ENCODE data around the gene RESP18. TPM values are rescaled to one million over a fixed set of nuclear protein-coding genes. Genes with fewer than 3 reads are reported as not detected.

Gene RESP18
- total RNA-seq, 5 donors from 2014 or later (not counting 1 experiment from before 2014, with no cell fraction given) = not detected

GRCh38 chr2:219300022-219300421 lies 32.5 kb downstream of the RESP18 start:
- WGBS (ENCODE audit: insufficient coverage) = 70% methylated on average over 2 of the region's 5 CpGs
- no peak overlapping the region for H3K4me3 Mint-ChIP-seq
- Histone ChIP-seq H3K4me1 (ENCODE audit: control insufficient read depth in 1 of 2, extremely low read depth in 1 of 2, insufficient read depth in 2 of 2, low read length in 2 of 2) (peaks cover 3 to 30% of the 10 kb centered on the region in 2 experiments), H3K27me3 (replicated peaks in 1 of 2; ENCODE audit: control insufficient read depth in 2 of 2, extremely low read depth in 1 of 2, insufficient read depth in 2 of 2, low read length in 1 of 2) (peaks cover 10 to 62% of the 10 kb centered on the region in 2 experiments), H3K9me3 (no peaks in the 10 kb centered on the region), H3K36me3 (ENCODE audit: control insufficient read depth in 2 of 2, extremely low read depth in 1 of 2, insufficient read depth in 1 of 2, low read length in 1 of 2) (no peaks in the 10 kb centered on the region), H3K27ac (ENCODE audit: low read length) (no peak overlapping the region), H3K4me3 (ENCODE audit: control insufficient read depth in 1 of 2, extremely low read depth in 1 of 2, low read length in 1 of 2) (no peak overlapping the region)
- CTCF ChIA-PET = interaction anchor here (0.7 to 11.0 kb wide), 6 partner anchors 16 to 76 kb away, joined by 3 to 116 read pairs (median 4); partner anchors contain the start of gene DNAJB2 (in 1 of the 2)
- H3K4me1 Mint-ChIP-seq = peaks cover 23 to 27% (median 24%) of the 10 kb centered on the region in 3 donors
- POLR2A ChIA-PET = no interaction called here
- no peak for DNase-seq
- no peak for ATAC-seq (replicated peaks in 1 of 4)
- H3K9me3 Mint-ChIP-seq = no peaks in the 10 kb centered on the region
- no peaks in the 10 kb centered on the region for H3K36me3 Mint-ChIP-seq
- no peak overlapping the region for H3K27ac Mint-ChIP-seq
- H3K27me3 Mint-ChIP-seq = peaks cover 18 to 38% of the 10 kb centered on the region in 2 donors

GRCh38 chr2:219299372-219299760 lies 33.2 kb downstream of the RESP18 start:
- Mint-ChIP-seq H3K4me1 (peaks cover 26 to 29% (median 27%) of the 10 kb centered on the region in 3 donors), H3K27me3 (peaks cover 14 to 32% of the 10 kb centered on the region in 2 donors), H3K27ac (no peak overlapping the region), H3K9me3 (no peaks in the 10 kb centered on the region), H3K4me3 (no peak overlapping the region), H3K36me3 (no peaks in the 10 kb centered on the region)
- Histone ChIP-seq H3K36me3 (ENCODE audit: control insufficient read depth in 2 of 2, extremely low read depth in 1 of 2, insufficient read depth in 1 of 2, low read length in 1 of 2) (no peaks in the 10 kb centered on the region), H3K9me3 (no peaks in the 10 kb centered on the region), H3K27me3 (replicated peaks in 1 of 2; ENCODE audit: control insufficient read depth in 2 of 2, extremely low read depth in 1 of 2, insufficient read depth in 2 of 2, low read length in 1 of 2) (peaks cover 10 to 62% of the 10 kb centered on the region in 2 experiments), H3K4me1 (ENCODE audit: control insufficient read depth in 1 of 2, extremely low read depth in 1 of 2, insufficient read depth in 2 of 2, low read length in 2 of 2) (peaks cover 3 to 35% of the 10 kb centered on the region in 2 experiments), H3K4me3 (ENCODE audit: control insufficient read depth in 1 of 2, extremely low read depth in 1 of 2, low read length in 1 of 2) (no peak overlapping the region), H3K27ac (ENCODE audit: low read length) (no peak overlapping the region)
- POLR2A ChIA-PET = interaction anchor here in 1 of 2 donors (0.5 kb wide), 1 partner anchor 212 kb away, joined by 12 read pairs; no protein-coding TSS in a partner anchor
- 59% methylated on average over 3 of the region's 6 CpGs for WGBS (ENCODE audit: insufficient coverage)
- DNase-seq (no peak), ATAC-seq (replicated peaks in 1 of 4) (no peak)
- CTCF ChIA-PET = interaction anchor here (1.1 to 11.0 kb wide), 3 partner anchors 19 to 145 kb away, joined by 3 to 116 read pairs (median 6); partner anchors contain the start of gene DNAJB2 (in 1 of the 2)

- Mint-ChIP-seq H3K4me3 (no peak overlapping the region), H3K27ac (no peak overlapping the region), H3K27me3 (peaks cover 14 to 30% of the 10 kb centered on the region in 2 donors), H3K4me1 (peaks cover 26 to 34% (median 32%) of the 10 kb centered on the region in 3 donors), H3K9me3 (no peaks in the 10 kb centered on the region), H3K36me3 (no peaks in the 10 kb centered on the region)
- DNase-seq = peak; percentile 56 to 91 (median 80)
- Histone ChIP-seq H3K9me3 (no peaks in the 10 kb centered on the region), H3K4me1 (ENCODE audit: control insufficient read depth in 1 of 2, extremely low read depth in 1 of 2, insufficient read depth in 2 of 2, low read length in 2 of 2) (peaks cover 3 to 39% of the 10 kb centered on the region in 2 experiments), H3K27ac (ENCODE audit: low read length) (no peak overlapping the region), H3K4me3 (ENCODE audit: control insufficient read depth in 1 of 2, extremely low read depth in 1 of 2, low read length in 1 of 2) (no peak overlapping the region), H3K36me3 (ENCODE audit: control insufficient read depth in 2 of 2, extremely low read depth in 1 of 2, insufficient read depth in 1 of 2, low read length in 1 of 2) (no peaks in the 10 kb centered on the region), H3K27me3 (replicated peaks in 1 of 2; ENCODE audit: control insufficient read depth in 2 of 2, extremely low read depth in 1 of 2, insufficient read depth in 2 of 2, low read length in 1 of 2) (peaks cover 8 to 62% of the 10 kb centered on the region in 2 experiments)
- peak; percentile 50 to 57 (median 54) for ATAC-seq (replicated peaks in 1 of 4)
- WGBS (ENCODE audit: insufficient coverage) = 16% methylated on average over 10 of the region's 15 CpGs
- ChIA-PET CTCF (interaction anchor here in 1 of 2 donors (0.5 to 11.0 kb wide), 4 partner anchors 18 to 288 kb away, joined by 3 to 116 read pairs (median 4); partner anchors contain the start of gene DNAJB2), POLR2A (interaction anchor here in 1 of 2 donors (0.5 kb wide), 1 partner anchor 213 kb away, joined by 12 read pairs; no protein-coding TSS in a partner anchor)
These were observed 33.7 kb downstream of the RESP18 start for GRCh38 chr2:219298759-219299371.

DNA sequence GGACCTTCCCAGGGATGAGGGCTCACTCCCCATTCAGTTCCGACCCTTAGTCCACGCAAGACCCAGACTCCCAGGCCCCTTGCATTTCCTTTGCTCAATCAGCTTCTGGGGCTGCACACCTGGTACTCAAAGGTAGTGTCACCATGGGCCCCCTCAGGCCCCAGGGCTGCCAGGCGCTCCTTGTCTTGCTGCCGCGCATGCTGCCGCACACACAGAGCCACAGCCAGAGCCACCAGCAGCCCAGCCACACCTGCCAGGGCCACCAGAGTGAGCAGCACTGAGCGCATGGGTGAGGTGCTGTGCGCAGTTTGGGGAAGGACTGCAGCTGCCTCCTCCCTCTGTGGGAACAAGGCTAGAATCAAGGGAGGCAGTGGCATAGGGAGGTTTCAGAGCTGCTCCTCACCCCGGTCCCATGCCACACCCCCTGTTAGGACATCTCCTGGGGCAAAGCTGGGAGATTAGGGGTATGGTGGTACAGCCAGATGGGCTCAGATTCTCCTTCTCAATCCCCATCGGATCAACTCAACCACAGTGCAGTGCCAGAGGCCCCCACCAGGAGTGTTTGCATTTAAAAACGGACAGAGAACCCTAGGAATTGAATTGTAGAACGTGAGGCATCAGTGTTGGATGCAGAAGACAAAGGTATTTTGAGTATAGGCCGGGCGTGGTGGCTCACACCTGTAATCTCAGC lies 34.6 kb downstream of the RESP18 start:
- peaks cover 10 to 26% of the 10 kb centered on the region in 2 donors for H3K27me3 Mint-ChIP-seq
- no peak for DNase-seq
- no peaks in the 10 kb centered on the region for H3K9me3 ChIP-seq
- no peaks in the 10 kb centered on the region for H3K36me3 ChIP-seq (ENCODE audit: control insufficient read depth in 2 of 2, extremely low read depth in 1 of 2, insufficient read depth in 1 of 2, low read length in 1 of 2)
- peaks cover 3 to 39% of the 10 kb centered on the region in 2 experiments for H3K4me1 ChIP-seq (ENCODE audit: control insufficient read depth in 1 of 2, extremely low read depth in 1 of 2, insufficient read depth in 2 of 2, low read length in 2 of 2)
- H3K4me3 Mint-ChIP-seq = no peak overlapping the region
- ATAC-seq (replicated peaks in 1 of 4) = no peak
- H3K9me3 Mint-ChIP-seq = no peaks in the 10 kb centered on the region
- peaks cover 26 to 34% (median 34%) of the 10 kb centered on the region in 3 donors for H3K4me1 Mint-ChIP-seq
- ChIA-PET CTCF (interaction anchor here (0.6 to 11.0 kb wide), 5 partner anchors 18 to 415 kb away, joined by 3 to 116 read pairs (median 3); partner anchors contain the start of gene DNAJB2 (in 2 of the 2)), POLR2A (no interaction called here)
- H3K36me3 Mint-ChIP-seq = no peaks in the 10 kb centered on the region
- 89% methylated on average over 11 of the region's 14 CpGs for WGBS (ENCODE audit: insufficient coverage)
- no peak overlapping the region for H3K27ac ChIP-seq (ENCODE audit: low read length)
- H3K27ac Mint-ChIP-seq = no peak overlapping the region
- peaks cover 6 to 55% of the 10 kb centered on the region in 2 experiments for H3K27me3 ChIP-seq (replicated peaks in 1 of 2; ENCODE audit: control insufficient read depth in 2 of 2, extremely low read depth in 1 of 2, insufficient read depth in 2 of 2, low read length in 1 of 2)
- no peak overlapping the region for H3K4me3 ChIP-seq (ENCODE audit: control insufficient read depth in 1 of 2, extremely low read depth in 1 of 2, low read length in 1 of 2)

GRCh38 chr2:219296631-219297391 lies 35.7 kb downstream of the RESP18 start:
- peaks cover 26 to 34% (median 34%) of the 10 kb centered on the region in 3 donors for H3K4me1 Mint-ChIP-seq
- ATAC-seq (replicated peaks in 1 of 4) = peak in 1 of 4 experiments; percentile 11
- H3K36me3 ChIP-seq (ENCODE audit: control insufficient read depth in 2 of 2, extremely low read depth in 1 of 2, insufficient read depth in 1 of 2, low read length in 1 of 2) = no peaks in the 10 kb centered on the region
- H3K4me3 Mint-ChIP-seq = peak overlapping the region in 1 of 3 donors; percentile 13
- ChIA-PET CTCF (interaction anchor here (0.8 to 11.0 kb wide), 5 partner anchors 16 to 137 kb away, joined by 3 to 116 read pairs (median 7); partner anchors contain the start of gene DNAJB2 (in 2 of the 2)), POLR2A (no interaction called here)
- no peaks in the 10 kb centered on the region for H3K9me3 Mint-ChIP-seq
- peaks cover 10 to 17% of the 10 kb centered on the region in 2 donors for H3K27me3 Mint-ChIP-seq
- no peaks in the 10 kb centered on the region for H3K9me3 ChIP-seq
- 68% methylated on average over 25 of the region's 25 CpGs for WGBS (ENCODE audit: insufficient coverage)
- DNase-seq = peak in 23 of 35 experiments; percentile 14 to 60 (median 32)
- H3K27me3 ChIP-seq (replicated peaks in 1 of 2; ENCODE audit: control insufficient read depth in 2 of 2, extremely low read depth in 1 of 2, insufficient read depth in 2 of 2, low read length in 1 of 2) = peaks cover 6 to 44% of the 10 kb centered on the region in 2 experiments
- peak overlapping the region in 1 of 2 donors; percentile 15 for H3K4me3 ChIP-seq (ENCODE audit: control insufficient read depth in 1 of 2, extremely low read depth in 1 of 2, low read length in 1 of 2)
- peaks cover 3 to 39% of the 10 kb centered on the region in 2 experiments for H3K4me1 ChIP-seq (ENCODE audit: control insufficient read depth in 1 of 2, extremely low read depth in 1 of 2, insufficient read depth in 2 of 2, low read length in 2 of 2)
- H3K27ac Mint-ChIP-seq = no peak overlapping the region
- no peaks in the 10 kb centered on the region for H3K36me3 Mint-ChIP-seq
- H3K27ac ChIP-seq (ENCODE audit: low read length) = no peak overlapping the region

All from T-cell (primary cell).